Measurements from ENCODE around the gene MBLAC1.

The MBLAC1 gene

GRCh38 chr7:100163006-100163531, 36.3 kb downstream of the MBLAC1 start:
- H3K4ac ChIP-seq (ENCODE audit: low read depth, low read length): no peak overlapping the region
- no peak overlapping the region for H3K9ac ChIP-seq (ENCODE audit: low read length)

GRCh38 chr7:100163871-100164270, 37.1 kb downstream of the MBLAC1 start:
- Histone ChIP-seq H3K4me2 (ENCODE audit: low read length) (no peak overlapping the region), H3K9ac (ENCODE audit: low read length) (no peak overlapping the region), H3K9me3 (ENCODE audit: insufficient read depth, low read depth, low read length) (peaks cover 3% of the 10 kb centered on the region), H3K14ac (ENCODE audit: low read length) (no peak overlapping the region), H4K8ac (ENCODE audit: low read depth, low read length) (no peak overlapping the region), H3K36me3 (ENCODE audit: control insufficient read depth in 1 of 2, insufficient read depth in 2 of 2, low read length in 2 of 2) (no peaks in the 10 kb centered on the region), H2AFZ (ENCODE audit: insufficient read depth, low read length, poor library complexity) (no peak overlapping the region), H2AK5ac (ENCODE audit: low read length) (no peak overlapping the region), H4K91ac (ENCODE audit: low read depth, low read length) (no peak overlapping the region), H3K79me2 (ENCODE audit: control insufficient read depth, insufficient read depth, low read length, poor library complexity) (no peaks in the 10 kb centered on the region), H3K18ac (ENCODE audit: low read length) (no peak overlapping the region), H3K23ac (ENCODE audit: low read length) (no peak overlapping the region), H3K27ac (ENCODE audit: low read depth, low read length) (no peak overlapping the region), H2BK5ac (ENCODE audit: low read depth, low read length, poor library complexity) (no peak overlapping the region), H3K4me3 (ENCODE audit: low read depth, low read length) (no peak overlapping the region), H3K4ac (ENCODE audit: low read depth, low read length) (no peak overlapping the region), H2BK120ac (ENCODE audit: insufficient read depth, low read length, poor library complexity) (no peak overlapping the region), H3K4me1 (ENCODE audit: control insufficient read depth in 1 of 2, insufficient read depth in 2 of 2, low read length in 2 of 2) (peaks cover 4 to 5% of the 10 kb centered on the region in 2 experiments), H3K27me3 (ENCODE audit: insufficient read depth, low read length) (peaks cover 23% of the 10 kb centered on the region), H4K12ac (ENCODE audit: low read depth, low read length) (no peak overlapping the region), H2BK12ac (ENCODE audit: low read length) (no peak overlapping the region), H3K79me1 (ENCODE audit: low read length) (peaks cover under 1% of the 10 kb centered on the region)
- peak; percentile 67 to 84 for DNase-seq
- WGBS (ENCODE audit: extremely low coverage, insufficient coverage, insufficient read length): no CpG with 5 or more reads among the region's 5 CpGs

More at GRCh38 chr7:100163006-100163531, 36.3 kb downstream of the MBLAC1 start:
- Histone ChIP-seq H2BK5ac (ENCODE audit: low read depth, low read length, poor library complexity) (no peak overlapping the region), H2BK120ac (ENCODE audit: insufficient read depth, low read length, poor library complexity) (no peak overlapping the region), H3K36me3 (ENCODE audit: control insufficient read depth in 1 of 2, insufficient read depth in 2 of 2, low read length in 2 of 2) (no peaks in the 10 kb centered on the region), H3K4me1 (ENCODE audit: control insufficient read depth in 1 of 2, insufficient read depth in 2 of 2, low read length in 2 of 2) (peaks cover 4 to 5% of the 10 kb centered on the region in 2 experiments), H3K9me3 (ENCODE audit: insufficient read depth, low read depth, low read length) (peaks cover 3% of the 10 kb centered on the region), H4K12ac (ENCODE audit: low read depth, low read length) (no peak overlapping the region), H3K27me3 (ENCODE audit: insufficient read depth, low read length) (peaks cover 15% of the 10 kb centered on the region), H3K14ac (ENCODE audit: low read length) (no peak overlapping the region), H3K79me2 (ENCODE audit: control insufficient read depth, insufficient read depth, low read length, poor library complexity) (peaks cover 4% of the 10 kb centered on the region), H2AFZ (ENCODE audit: insufficient read depth, low read length, poor library complexity) (no peak overlapping the region), H3K4me3 (ENCODE audit: low read depth, low read length) (no peak overlapping the region), H4K8ac (ENCODE audit: low read depth, low read length) (no peak overlapping the region), H2AK5ac (ENCODE audit: low read length) (no peak overlapping the region), H3K23ac (ENCODE audit: low read length) (no peak overlapping the region), H4K91ac (ENCODE audit: low read depth, low read length) (no peak overlapping the region), H3K4me2 (ENCODE audit: low read length) (no peak overlapping the region), H3K18ac (ENCODE audit: low read length) (no peak overlapping the region), H3K27ac (ENCODE audit: low read depth, low read length) (no peak overlapping the region), H2BK12ac (ENCODE audit: low read length) (no peak overlapping the region), H3K79me1 (ENCODE audit: low read length) (peaks cover 8% of the 10 kb centered on the region)
- WGBS (ENCODE audit: extremely low coverage, insufficient coverage, insufficient read length): no CpG with 5 or more reads among the region's 6 CpGs
- DNase-seq: peak; percentile 92 to 95

DNA sequence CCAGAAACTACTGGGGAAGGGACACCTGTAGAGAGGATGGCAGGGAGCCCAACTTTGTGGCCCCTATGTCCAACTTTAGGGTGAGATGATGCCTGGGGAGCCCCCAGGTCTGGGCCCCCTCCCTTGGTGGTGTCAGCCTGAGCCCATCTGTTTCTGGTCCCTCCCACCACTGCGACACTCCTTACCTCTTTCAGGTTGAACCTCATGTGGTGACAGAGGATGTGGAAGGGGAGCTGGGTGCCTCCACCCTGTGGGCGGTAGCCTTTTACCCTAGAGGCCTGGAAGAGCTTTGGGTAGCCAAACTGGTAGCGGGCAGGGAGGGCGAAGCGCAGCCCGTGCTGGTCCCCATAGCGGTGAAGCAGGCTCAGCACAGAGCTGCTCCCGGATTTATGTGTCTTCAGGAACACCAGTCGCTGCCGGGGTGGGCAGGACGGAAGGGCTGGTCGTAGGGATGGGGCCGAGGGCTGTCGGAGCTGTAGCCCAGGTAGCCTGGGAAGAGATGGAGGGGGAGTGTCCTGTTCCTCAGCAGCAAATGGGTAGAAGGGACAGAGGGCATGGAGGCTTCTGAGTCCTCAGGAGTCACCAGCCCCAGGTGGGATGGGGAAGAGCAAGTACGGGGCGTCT, 39.7 kb downstream of the MBLAC1 start:
- Histone ChIP-seq H3K36me3 (ENCODE audit: control insufficient read depth in 1 of 2, insufficient read depth in 2 of 2, low read length in 2 of 2) (no peaks in the 10 kb centered on the region), H2BK5ac (ENCODE audit: low read depth, low read length, poor library complexity) (no peak overlapping the region), H3K79me2 (ENCODE audit: control insufficient read depth, insufficient read depth, low read length, poor library complexity) (no peaks in the 10 kb centered on the region), H2BK120ac (ENCODE audit: insufficient read depth, low read length, poor library complexity) (no peak overlapping the region), H3K27ac (ENCODE audit: low read depth, low read length) (no peak overlapping the region), H3K4me3 (ENCODE audit: low read depth, low read length) (no peak overlapping the region), H2AFZ (ENCODE audit: insufficient read depth, low read length, poor library complexity) (no peak overlapping the region), H2BK12ac (ENCODE audit: low read length) (no peak overlapping the region), H3K79me1 (ENCODE audit: low read length) (no peaks in the 10 kb centered on the region), H3K4me2 (ENCODE audit: low read length) (no peak overlapping the region), H3K18ac (ENCODE audit: low read length) (no peak overlapping the region), H4K12ac (ENCODE audit: low read depth, low read length) (no peak overlapping the region), H2AK5ac (ENCODE audit: low read length) (no peak overlapping the region), H4K91ac (ENCODE audit: low read depth, low read length) (no peak overlapping the region), H3K9ac (ENCODE audit: low read length) (no peak overlapping the region), H3K4me1 (ENCODE audit: control insufficient read depth in 1 of 2, insufficient read depth in 2 of 2, low read length in 2 of 2) (peaks cover 4 to 5% of the 10 kb centered on the region in 2 experiments), H3K4ac (ENCODE audit: low read depth, low read length) (no peak overlapping the region), H3K9me3 (ENCODE audit: insufficient read depth, low read depth, low read length) (peaks cover 3% of the 10 kb centered on the region), H3K14ac (ENCODE audit: low read length) (no peak overlapping the region), H4K8ac (ENCODE audit: low read depth, low read length) (no peak overlapping the region), H3K23ac (ENCODE audit: low read length) (no peak overlapping the region), H3K27me3 (ENCODE audit: insufficient read depth, low read length) (peaks cover 37% of the 10 kb centered on the region)
- no CpG with 5 or more reads among the region's 16 CpGs for WGBS (ENCODE audit: extremely low coverage, insufficient coverage, insufficient read length)
- DNase-seq: no peak

GRCh38 chr7:100166970-100167911, 40.5 kb downstream of the MBLAC1 start:
- Histone ChIP-seq H3K4me1 (ENCODE audit: control insufficient read depth in 1 of 2, insufficient read depth in 2 of 2, low read length in 2 of 2) (peaks cover 4 to 5% of the 10 kb centered on the region in 2 experiments), H2BK5ac (ENCODE audit: low read depth, low read length, poor library complexity) (no peak overlapping the region), H4K12ac (ENCODE audit: low read depth, low read length) (no peak overlapping the region), H3K36me3 (ENCODE audit: control insufficient read depth in 1 of 2, insufficient read depth in 2 of 2, low read length in 2 of 2) (no peaks in the 10 kb centered on the region), H2AK5ac (ENCODE audit: low read length) (no peak overlapping the region), H4K8ac (ENCODE audit: low read depth, low read length) (no peak overlapping the region), H2BK120ac (ENCODE audit: insufficient read depth, low read length, poor library complexity) (no peak overlapping the region), H3K79me2 (ENCODE audit: control insufficient read depth, insufficient read depth, low read length, poor library complexity) (no peaks in the 10 kb centered on the region), H3K27me3 (ENCODE audit: insufficient read depth, low read length) (peaks cover 42% of the 10 kb centered on the region), H4K91ac (ENCODE audit: low read depth, low read length) (no peak overlapping the region), H3K23ac (ENCODE audit: low read length) (no peak overlapping the region), H3K4me2 (ENCODE audit: low read length) (no peak overlapping the region), H3K14ac (ENCODE audit: low read length) (no peak overlapping the region), H3K9me3 (ENCODE audit: insufficient read depth, low read depth, low read length) (peaks cover 3% of the 10 kb centered on the region), H2AFZ (ENCODE audit: insufficient read depth, low read length, poor library complexity) (no peak overlapping the region), H2BK12ac (ENCODE audit: low read length) (no peak overlapping the region), H3K18ac (ENCODE audit: low read length) (no peak overlapping the region), H3K4me3 (ENCODE audit: low read depth, low read length) (no peak overlapping the region), H3K4ac (ENCODE audit: low read depth, low read length) (no peak overlapping the region), H3K9ac (ENCODE audit: low read length) (no peak overlapping the region), H3K27ac (ENCODE audit: low read depth, low read length) (no peak overlapping the region), H3K79me1 (ENCODE audit: low read length) (no peaks in the 10 kb centered on the region)
- DNase-seq: no peak
- no CpG with 5 or more reads among the region's 14 CpGs for WGBS (ENCODE audit: extremely low coverage, insufficient coverage, insufficient read length)
